HG03565 (cell line): Measurements from ENCODE around the gene GPR63.

Source experiments
- ATAC-seq: cut with Tn5 transposase; IDR thresholded peaks from one replicate; pipeline ENCODE4 v1.9.1; 2021; ENCODE audit warnings: mild to moderate bottlenecking, moderate library complexity; ENCODE audit not compliant: unreplicated experiment

Gene GPR63

GRCh38 chr6:96762599-96762998 is 74.7 kb downstream of the GPR63 start:
- ATAC-seq: no peak

GRCh38 chr6:96761794-96762193 is 75.5 kb downstream of the GPR63 start:
- ATAC-seq: no peak

- ATAC-seq: no peak
Measured at GRCh38 chr6:96760153-96760687, 77.1 kb downstream of the GPR63 start.

- no peak for ATAC-seq
Measured at GRCh38 chr6:96755096-96755495, 82.2 kb downstream of the GPR63 start.

- no peak for ATAC-seq
Measured at GRCh38 chr6:96749891-96750290, 87.4 kb downstream of the GPR63 start.
